Stomach (tissue), 9 donors: ENCODE measurements around the gene ACP4. TPM values are rescaled to one million over a fixed set of nuclear protein-coding genes. Genes with fewer than 3 reads are reported as not detected.

Experiments used
- DNase-seq, 2 donors: peaks; one replicate each; pipeline versions ENCODE4 v3.0.0 to v3.0.0-alpha.2; 2013 to 2019
- H3K27ac ChIP-seq, 5 donors: fragments of 200-600 bp in 4 of 5; sonication (generic) in 4 of 5; one replicate each; pipeline ENCODE4 v1.5.1; 2013 to 2019; ENCODE audit warnings: mild to moderate bottlenecking in 1 of 5, moderate library complexity in 1 of 5
- H3K27me3 ChIP-seq, 3 donors: fragments of 200-600 bp; sonication (generic); one replicate each; pipeline ENCODE4 v1.5.1; 2017 to 2019; ENCODE audit warnings: mixed run types in 1 of 3
- H3K36me3 ChIP-seq, 4 donors: fragments of 200-600 bp; sonication (generic); 1 replicate in 3 of 4; 2 replicates in 1 of 4; pipeline ENCODE4 v1.5.1; 2016 to 2019
- H3K4me1 ChIP-seq, 4 donors: fragments of 200-600 bp; sonication (generic); one replicate each; pipeline ENCODE4 v1.5.1; 2016 to 2019
- H3K4me3 ChIP-seq, 4 donors: fragments of 200-600 bp; sonication (generic) in 3 of 4; one replicate each; pipeline ENCODE4 v1.5.1; 2016 to 2019; ENCODE audit warnings: mild to moderate bottlenecking in 1 of 4
- H3K9me3 ChIP-seq, 4 donors: fragments of 200-600 bp; sonication (generic); one replicate each; pipeline ENCODE4 v1.5.1; 2016 to 2019
- EP300 ChIP-seq: sonication (generic); formaldehyde crosslinking; IDR thresholded peaks from one replicate; pipeline ENCODE4 v1.6.1; 2017; ENCODE audit warnings: antibody characterized with exemption
- POLR2A ChIP-seq, 4 donors: fragments of 450-650 bp; IDR thresholded peaks; one replicate each; pipeline ENCODE4 v1.6.1; 2016; ENCODE audit warnings: antibody characterized with exemption in 4 of 4, control low read depth in 2 of 4, mild to moderate bottlenecking in 1 of 4, moderate library complexity in 1 of 4
- POLR2AphosphoS5 ChIP-seq, 3 donors: sonication (generic); formaldehyde crosslinking; IDR thresholded peaks; one replicate each; pipeline ENCODE4 v1.6.1; 2016; ENCODE audit warnings: antibody characterized with exemption in 3 of 3
- WGBS, 5 donors: extraction: QIAGEN DNeasy Blood & Tissue Kit in 3 of 5; methylation state at CpG; one replicate each; pipeline versions ENCODE4 v1.1.5 to v1.1.7; 2013 to 2018; 5-methylcytosine and 5-hydroxymethylcytosine counted together
- intact Hi-C: fragments of 100-400 bp; cut with DNase I; formaldehyde crosslinking; loops from one replicate; pipeline ENCODE4 v1.15.1; 2023; ENCODE audit warnings: low total_unique reads
- polyA plus RNA-seq, 3 donors: library from polyadenylated mRNA; stranded (reverse); fragments of 200-250 nt; gene quantifications; one replicate each; pipeline ENCODE4 v1.2.3, GENCODE V29; 2013
- total RNA-seq, 5 donors: library from RNA; depleted of rRNA; stranded (reverse); fragments of >200 nt; gene quantifications; one replicate each; pipeline versions ENCODE4 v1.1.0 to v1.2.3, GENCODE V29; 2014 to 2016
- TF ChIP-seq, protein P1 (sequence below), 7 experiments: fragments of 450-650 bp in 4 of 7; fragments of 200-600 bp in 3 of 7; sonication (generic) in 3 of 7; IDR thresholded peaks; one replicate each; pipeline ENCODE4 v1.5.1; 2016 to 2019; ENCODE audit warnings: antibody characterized with exemption in 7 of 7, control low read depth in 2 of 7, mild to moderate bottlenecking in 1 of 7
- donor health status: healthy with polysubstance abuse.
- donor health status: Bipolar disorder and iron deficiency.
- donor health status: healthy.

ACP4 gene
- total and polyA plus RNA-seq, 8 donors = not detected

DNA sequence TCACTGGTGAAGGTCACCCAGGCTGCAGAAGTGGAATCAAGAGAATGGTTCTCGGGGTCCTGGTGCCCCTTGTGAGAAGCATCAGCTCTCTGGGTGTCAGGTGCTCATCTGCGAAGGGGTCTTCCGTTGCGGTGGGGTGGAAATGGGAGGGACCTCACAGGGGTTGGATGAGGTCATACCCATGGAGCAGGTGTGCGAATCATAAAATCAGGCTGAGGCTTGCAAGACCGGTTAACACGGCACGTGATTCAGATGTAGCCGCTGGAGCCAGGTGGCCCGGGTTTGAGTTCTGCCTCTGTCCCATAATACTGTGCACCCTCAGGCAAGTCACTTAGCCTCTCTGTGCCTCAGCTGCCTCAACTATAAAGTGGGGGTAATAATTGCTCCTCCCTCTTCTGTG is 47.1 kb downstream of the ACP4 start:
- peaks cover 0 to 76% (median 28%) of the 10 kb centered on the region in 3 donors for H3K27me3 ChIP-seq
- peaks cover 7 to 16% (median 14%) of the 10 kb centered on the region in 4 donors for H3K4me1 ChIP-seq
- intact Hi-C loops = no loop called here
- no peak overlapping the region for H3K27ac ChIP-seq
- no peaks in the 10 kb centered on the region for H3K36me3 ChIP-seq
- no peak overlapping the region for H3K4me3 ChIP-seq
- 65 to 84% (median 81%) methylated on average over 9 to 10 of the region's 10 CpGs for whole genome bisulfite sequencing, 5 donors
- DNase-seq = no peak
- peaks cover 0 to 2% (median 1%) of the 10 kb centered on the region in 4 donors for H3K9me3 ChIP-seq
- TF ChIP-seq, protein P1, sequence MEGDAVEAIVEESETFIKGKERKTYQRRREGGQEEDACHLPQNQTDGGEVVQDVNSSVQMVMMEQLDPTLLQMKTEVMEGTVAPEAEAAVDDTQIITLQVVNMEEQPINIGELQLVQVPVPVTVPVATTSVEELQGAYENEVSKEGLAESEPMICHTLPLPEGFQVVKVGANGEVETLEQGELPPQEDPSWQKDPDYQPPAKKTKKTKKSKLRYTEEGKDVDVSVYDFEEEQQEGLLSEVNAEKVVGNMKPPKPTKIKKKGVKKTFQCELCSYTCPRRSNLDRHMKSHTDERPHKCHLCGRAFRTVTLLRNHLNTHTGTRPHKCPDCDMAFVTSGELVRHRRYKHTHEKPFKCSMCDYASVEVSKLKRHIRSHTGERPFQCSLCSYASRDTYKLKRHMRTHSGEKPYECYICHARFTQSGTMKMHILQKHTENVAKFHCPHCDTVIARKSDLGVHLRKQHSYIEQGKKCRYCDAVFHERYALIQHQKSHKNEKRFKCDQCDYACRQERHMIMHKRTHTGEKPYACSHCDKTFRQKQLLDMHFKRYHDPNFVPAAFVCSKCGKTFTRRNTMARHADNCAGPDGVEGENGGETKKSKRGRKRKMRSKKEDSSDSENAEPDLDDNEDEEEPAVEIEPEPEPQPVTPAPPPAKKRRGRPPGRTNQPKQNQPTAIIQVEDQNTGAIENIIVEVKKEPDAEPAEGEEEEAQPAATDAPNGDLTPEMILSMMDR (IDR thresholded peaks at IDR 0.05) = no peak
- TF ChIP-seq EP300 (no peak), POLR2AphosphoS5 (IDR thresholded peaks at IDR 0.05) (no peak), POLR2A (IDR thresholded peaks at IDR 0.05) (no peak)

DNA sequence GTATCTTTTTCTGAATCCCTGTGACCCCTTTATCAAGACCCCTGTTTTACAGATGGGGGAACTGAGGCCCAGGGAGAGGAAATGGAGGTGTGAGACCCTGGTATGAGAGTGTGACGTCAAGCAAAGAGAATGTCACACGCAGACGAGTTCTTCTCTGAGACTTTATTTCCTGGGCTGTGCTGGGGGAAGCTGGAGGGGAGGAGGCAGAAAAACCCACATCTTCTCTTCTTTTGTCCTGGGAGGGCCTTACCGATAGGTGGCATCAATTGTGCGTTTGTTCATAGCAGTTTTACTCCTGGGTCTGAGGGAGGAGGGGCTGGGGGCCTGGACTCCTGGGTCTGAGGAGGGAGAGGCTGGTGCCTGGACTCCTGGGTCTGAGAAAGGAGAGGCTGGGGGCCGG is 48.0 kb downstream of the ACP4 start:
- no peak for DNase-seq
- TF ChIP-seq, protein P1 (IDR thresholded peaks at IDR 0.05) = no peak
- TF ChIP-seq EP300 = no peak
- no peak for TF ChIP-seq POLR2A (IDR thresholded peaks at IDR 0.05)
- no peak for TF ChIP-seq POLR2AphosphoS5 (IDR thresholded peaks at IDR 0.05)
- peaks cover 0 to 12% (median 9%) of the 10 kb centered on the region in 4 donors for H3K9me3 ChIP-seq
- no peaks in the 10 kb centered on the region for H3K36me3 ChIP-seq
- 16 to 27% (median 20%) methylated on average over 5 to 6 of the region's 6 CpGs for WGBS, 5 donors
- no peak overlapping the region for H3K4me3 ChIP-seq
- intact Hi-C loops = no loop called here
- H3K27ac ChIP-seq = no peak overlapping the region
- peaks cover 7 to 16% (median 14%) of the 10 kb centered on the region in 4 donors for H3K4me1 ChIP-seq
- peaks cover 0 to 67% (median 19%) of the 10 kb centered on the region in 3 donors for H3K27me3 ChIP-seq

DNA sequence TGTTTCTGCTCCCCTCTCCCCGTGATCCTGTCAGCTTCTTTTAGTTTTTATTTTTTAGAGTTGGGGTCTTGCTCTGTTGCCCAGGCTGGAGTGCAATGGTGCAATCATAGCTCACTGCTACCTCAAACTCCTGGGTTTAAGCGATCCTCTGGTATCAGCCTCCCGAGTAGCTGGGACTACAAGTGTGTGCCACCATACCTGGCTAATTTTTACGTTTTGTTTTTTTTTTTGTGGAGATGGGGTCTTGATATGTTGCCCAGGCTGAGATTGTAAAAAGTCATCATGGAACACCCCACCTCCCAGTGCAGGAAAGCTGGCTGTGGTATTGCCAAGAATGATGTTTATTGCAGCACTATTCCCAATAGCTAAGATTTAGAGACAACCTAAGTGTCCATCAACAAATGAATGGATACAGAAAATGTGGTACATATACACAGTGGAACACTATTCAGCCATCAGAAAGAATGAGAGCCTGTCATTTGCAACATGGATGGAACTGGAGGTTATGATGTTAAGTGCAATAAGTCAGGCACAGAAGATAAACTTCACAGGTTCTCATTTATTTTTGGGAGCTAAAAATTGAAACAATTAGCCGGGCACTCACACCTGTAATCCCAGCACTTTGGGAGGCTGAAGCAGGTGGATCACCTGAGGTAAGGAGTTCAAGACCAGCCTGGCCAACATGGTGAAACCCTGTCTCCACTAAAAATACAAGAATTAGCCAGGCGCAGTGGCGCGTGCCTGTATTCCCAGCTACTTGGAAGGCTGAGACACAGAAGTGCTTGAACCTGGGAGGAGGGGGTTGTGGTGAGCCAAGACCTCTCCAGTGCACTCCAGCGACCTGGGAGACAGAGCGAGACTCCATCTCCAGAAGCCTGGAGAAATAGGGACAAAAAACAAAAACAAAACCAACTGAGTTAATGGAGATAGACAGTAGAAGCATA is 49.8 kb downstream of the ACP4 start:
- DNase-seq = no peak
- 69 to 80% (median 75%) methylated on average over 10 of the region's 10 CpGs for WGBS, 5 donors
- no peak overlapping the region for H3K27ac ChIP-seq
- H3K4me1 ChIP-seq = peaks cover 7 to 15% (median 14%) of the 10 kb centered on the region in 4 donors
- no peak overlapping the region for H3K4me3 ChIP-seq
- H3K27me3 ChIP-seq = peaks cover 0 to 58% (median 17%) of the 10 kb centered on the region in 3 donors
- peaks cover 0 to 26% (median 21%) of the 10 kb centered on the region in 4 donors for H3K9me3 ChIP-seq
- intact Hi-C loops = no loop called here
- no peak for TF ChIP-seq POLR2A (IDR thresholded peaks at IDR 0.05)
- no peak for TF ChIP-seq POLR2AphosphoS5 (IDR thresholded peaks at IDR 0.05)
- no peak for TF ChIP-seq EP300
- TF ChIP-seq, protein P1 (IDR thresholded peaks at IDR 0.05) = no peak
- no peaks in the 10 kb centered on the region for H3K36me3 ChIP-seq

DNA sequence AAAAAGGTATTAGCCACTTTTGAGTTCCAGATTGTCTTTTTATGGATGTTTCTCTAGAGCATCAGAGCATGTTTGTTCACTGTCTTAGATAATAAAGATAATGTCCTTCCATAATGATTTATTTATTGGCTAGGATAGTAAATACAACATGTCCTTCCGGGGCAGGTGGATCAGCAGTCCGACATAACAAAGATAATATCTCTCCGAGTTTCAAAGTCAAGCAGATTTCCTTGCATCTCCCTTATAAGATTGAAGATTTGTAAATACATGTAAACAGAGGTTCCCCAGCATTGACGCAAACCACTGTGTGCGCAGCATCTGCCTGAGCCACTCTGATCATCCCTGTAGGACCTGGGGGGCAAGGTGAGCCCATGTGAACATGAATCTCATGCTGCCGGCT is 51.9 kb downstream of the ACP4 start:
- no peak overlapping the region for H3K4me3 ChIP-seq
- no peaks in the 10 kb centered on the region for H3K36me3 ChIP-seq
- DNase-seq = no peak
- H3K4me1 ChIP-seq = no peaks in the 10 kb centered on the region
- no peak overlapping the region for H3K27ac ChIP-seq
- peaks cover 0 to 26% (median 21%) of the 10 kb centered on the region in 4 donors for H3K9me3 ChIP-seq
- 64 to 82% (median 69%) methylated on average over 6 of the region's 6 CpGs for WGBS, 5 donors
- intact Hi-C loops = no loop called here
- TF ChIP-seq, protein P1 (IDR thresholded peaks at IDR 0.05) = no peak
- no peak for TF ChIP-seq POLR2A (IDR thresholded peaks at IDR 0.05)
- no peak for TF ChIP-seq EP300
- TF ChIP-seq POLR2AphosphoS5 (IDR thresholded peaks at IDR 0.05) = no peak
- peaks cover 0 to 40% (median 0%) of the 10 kb centered on the region in 3 donors for H3K27me3 ChIP-seq
